HUES6 (cell line): ENCODE measurements around the gene VSIR.

Experiments
- H3K27ac ChIP-seq: 2 replicates; pipeline ENCODE4 v1.7.0; 2013; ENCODE audit warnings: low read depth, mild to moderate bottlenecking, low read length, inconsistent platforms
- H3K27me3 ChIP-seq: 2 replicates; pipeline ENCODE4 v1.6.1; 2013; ENCODE audit warnings: low read length; ENCODE audit not compliant: control insufficient read depth, insufficient read depth
- H3K36me3 ChIP-seq: 2 replicates; pipeline ENCODE4 v1.6.1; 2013; ENCODE audit warnings: low read length; ENCODE audit not compliant: control insufficient read depth, insufficient read depth
- H3K4me1 ChIP-seq: 2 replicates; pipeline ENCODE4 v1.6.1; 2013; ENCODE audit warnings: low read length; ENCODE audit not compliant: control insufficient read depth, insufficient read depth
- H3K4me3 ChIP-seq: 2 replicates; pipeline ENCODE4 v1.5.1; 2013; ENCODE audit warnings: low read depth, low read length
- H3K9ac ChIP-seq: one replicate; pipeline ENCODE4 v1.6.1; 2013; ENCODE audit warnings: mild to moderate bottlenecking, low read length
- H3K9me3 ChIP-seq: 2 replicates; pipeline ENCODE4 v1.6.1; 2013; ENCODE audit warnings: low read depth, low read length; ENCODE audit not compliant: control insufficient read depth, insufficient read depth

VSIR gene

DNA sequence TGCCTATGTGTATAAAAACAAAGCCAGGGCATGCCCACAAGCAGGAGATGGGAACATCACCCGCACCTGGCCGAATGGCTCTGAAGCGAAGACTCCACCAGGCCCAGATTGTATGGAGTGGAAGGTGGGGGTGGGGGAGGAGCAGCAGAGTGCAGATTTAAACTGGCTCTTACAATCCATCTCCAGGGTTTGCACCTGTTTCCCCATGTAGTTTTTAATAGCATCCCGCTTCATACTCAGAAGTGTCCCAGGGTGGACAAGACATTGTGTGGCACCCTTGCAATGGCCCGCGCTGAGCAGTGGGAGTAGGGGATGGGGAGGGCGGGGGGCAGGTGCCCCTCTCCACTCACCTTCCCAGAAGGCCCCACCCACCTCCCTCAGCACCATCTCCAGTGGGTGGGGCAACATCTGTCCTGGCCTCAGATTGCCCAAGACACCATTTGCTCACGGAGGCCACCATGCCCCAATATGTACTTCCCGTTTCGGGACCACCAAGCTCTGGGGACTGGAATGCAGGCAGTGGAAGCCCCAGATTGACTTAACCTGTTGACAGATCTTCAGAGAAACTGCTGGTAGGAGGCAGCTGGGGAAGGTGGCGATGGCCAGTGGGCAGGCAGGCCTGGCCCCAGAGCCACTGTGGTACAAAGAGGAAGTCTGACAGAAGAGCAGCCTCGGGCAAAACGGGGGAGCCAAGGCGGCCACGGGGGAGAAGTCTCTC, 23.0 kb downstream of the VSIR start:
- Histone ChIP-seq H3K36me3 (no peaks in the 10 kb centered on the region), H3K9ac (no peak overlapping the region), H3K9me3 (no peaks in the 10 kb centered on the region), H3K4me3 (no peak overlapping the region), H3K27me3 (no peaks in the 10 kb centered on the region; the same call in 1 of the 2 replicates), H3K4me1 (peaks cover 24% of the 10 kb centered on the region; the same call in 1 of the 2 replicates), H3K27ac (no peak overlapping the region)

DNA sequence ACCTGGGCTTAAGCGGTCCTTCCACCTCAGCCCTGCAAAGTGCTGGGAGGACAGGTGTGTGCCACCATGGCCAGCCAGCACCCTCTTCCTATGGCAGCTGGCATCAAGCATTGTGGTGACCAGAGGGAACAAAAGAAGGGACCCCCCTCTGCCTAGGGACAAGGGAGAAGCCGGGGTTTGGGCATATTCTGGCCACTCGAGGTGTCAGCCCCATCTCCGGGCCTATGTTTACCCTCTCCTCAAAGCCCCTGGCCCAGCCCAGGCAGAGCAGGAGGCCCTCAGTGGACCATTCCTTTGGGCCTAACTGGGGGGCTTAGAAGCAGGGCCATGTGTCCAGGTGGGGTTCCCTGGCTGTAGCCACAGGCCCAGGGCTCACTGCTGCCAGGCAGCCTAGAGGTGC, 23.9 kb downstream of the VSIR start:
- Histone ChIP-seq H3K36me3 (no peaks in the 10 kb centered on the region), H3K27ac (no peak overlapping the region), H3K9me3 (no peaks in the 10 kb centered on the region), H3K4me3 (no peak overlapping the region), H3K9ac (no peak overlapping the region), H3K4me1 (peaks cover 24% of the 10 kb centered on the region; the same call in 1 of the 2 replicates), H3K27me3 (no peaks in the 10 kb centered on the region; the same call in 1 of the 2 replicates)

DNA sequence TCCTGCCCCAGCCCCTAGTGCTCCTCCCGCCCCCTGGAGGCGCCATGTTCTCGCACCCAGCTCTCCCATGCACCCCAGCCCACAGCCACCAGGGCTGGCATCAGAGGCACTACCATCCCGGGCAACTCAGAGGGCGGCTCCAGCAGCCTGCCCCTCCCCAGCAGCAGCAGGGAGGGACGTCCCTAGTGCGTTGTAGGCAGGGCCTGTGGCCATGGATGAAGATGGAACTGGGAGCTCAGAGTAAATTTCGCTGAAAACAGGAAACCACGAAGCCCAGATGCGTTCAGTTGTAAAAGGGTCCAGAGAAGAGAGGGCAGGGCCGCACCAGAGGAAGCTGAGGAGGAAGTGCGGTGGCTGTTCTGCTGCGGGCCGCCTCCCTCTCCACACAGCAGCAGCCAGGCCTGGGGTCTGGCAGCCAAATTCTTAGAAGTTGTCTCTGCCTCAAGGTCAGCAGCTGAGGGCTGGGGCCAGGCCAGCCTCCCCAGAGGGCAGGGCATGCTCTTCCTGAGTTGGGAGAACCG, 24.6 kb downstream of the VSIR start:
- H3K4me1 ChIP-seq: peaks cover 24% of the 10 kb centered on the region; the same call in 1 of the 2 replicates

DNA sequence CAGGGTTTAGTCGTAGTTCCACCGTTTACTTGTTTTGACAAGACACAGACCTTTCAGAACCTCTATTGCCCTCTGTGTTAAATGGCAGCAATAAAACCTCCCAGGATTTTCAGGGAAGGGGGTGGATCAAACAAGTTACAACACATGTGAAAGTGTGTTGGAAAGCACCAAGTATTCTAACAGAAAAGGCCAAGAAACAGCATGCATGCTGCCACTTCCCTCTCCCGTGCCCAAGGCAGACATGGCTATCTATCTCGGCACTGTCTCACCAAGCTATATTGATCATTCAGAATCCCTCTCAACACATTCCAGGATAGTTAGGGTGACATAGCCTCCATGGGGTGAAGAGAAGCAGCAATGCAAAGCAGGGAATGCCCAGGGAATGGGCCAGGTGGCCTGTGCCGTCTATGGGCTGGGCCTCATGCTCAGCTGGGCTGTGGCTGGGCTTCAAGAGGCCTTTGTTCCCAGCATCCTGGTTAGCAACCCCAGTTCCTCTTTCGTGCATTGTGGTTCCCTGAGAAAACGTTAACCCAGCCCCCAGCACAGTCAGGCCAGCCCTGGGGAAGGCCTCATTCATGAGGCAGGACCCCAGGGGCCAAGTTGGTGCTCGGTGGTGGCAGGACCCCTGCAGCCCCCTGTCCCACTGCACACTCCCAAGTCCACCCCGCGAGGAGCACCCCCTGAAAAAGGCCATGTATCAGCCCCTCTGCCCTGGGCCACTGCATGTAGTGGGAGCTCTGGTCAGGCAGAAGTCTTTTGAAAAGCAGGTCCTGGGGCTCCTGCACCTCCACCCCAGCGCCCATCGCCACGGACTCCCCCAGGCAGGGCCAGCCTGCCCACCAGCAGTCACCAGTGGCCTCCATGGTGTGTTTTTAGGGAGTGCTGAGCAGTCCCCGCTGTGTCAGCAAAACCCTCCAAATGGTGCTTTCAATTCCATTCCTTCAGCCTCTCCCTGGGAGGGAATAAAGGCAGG, 25.5 kb downstream of the VSIR start:
- H3K9me3 ChIP-seq: no peaks in the 10 kb centered on the region
- peaks cover 24% of the 10 kb centered on the region; the same call in 1 of the 2 replicates for H3K4me1 ChIP-seq
- no peaks in the 10 kb centered on the region for H3K27me3 ChIP-seq
- H3K36me3 ChIP-seq: no peaks in the 10 kb centered on the region
- H3K9ac ChIP-seq: no peak overlapping the region
- no peak overlapping the region for H3K4me3 ChIP-seq
- H3K27ac ChIP-seq: no peak overlapping the region

More for the DNA sequence above, 24.6 kb downstream of the VSIR start:
- H3K27me3 ChIP-seq: no peaks in the 10 kb centered on the region
- H3K4me3 ChIP-seq: no peak overlapping the region
- H3K36me3 ChIP-seq: no peaks in the 10 kb centered on the region
- no peak overlapping the region for H3K9ac ChIP-seq
- no peak overlapping the region for H3K27ac ChIP-seq
- no peaks in the 10 kb centered on the region for H3K9me3 ChIP-seq

DNA sequence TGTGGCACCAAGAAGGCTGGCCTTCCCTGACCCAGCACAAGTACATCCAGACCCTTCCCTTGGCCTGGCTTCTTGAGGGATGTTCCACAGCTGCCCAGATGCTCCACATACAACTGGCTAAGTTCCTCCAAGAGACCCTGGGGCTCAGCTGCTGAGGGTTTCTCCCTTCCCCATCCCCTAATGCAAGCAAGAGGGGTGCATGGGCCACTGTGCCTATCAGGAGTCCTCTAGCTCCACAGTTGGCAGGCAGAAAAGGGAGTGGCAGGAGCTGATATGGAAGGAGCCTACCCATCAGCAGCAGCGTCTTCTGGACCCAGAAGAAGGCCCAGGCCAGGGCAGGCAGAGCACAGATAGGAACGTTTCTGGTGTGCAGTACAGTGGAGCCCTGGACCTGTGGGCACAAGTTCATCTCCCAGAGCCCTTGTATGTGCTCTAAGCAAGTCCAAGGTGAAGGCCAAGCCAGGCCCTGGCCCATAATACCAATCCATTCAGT, 26.2 kb downstream of the VSIR start:
- Histone ChIP-seq H3K27me3 (no peaks in the 10 kb centered on the region), H3K4me3 (no peak overlapping the region), H3K27ac (no peak overlapping the region), H3K9ac (no peak overlapping the region), H3K9me3 (no peaks in the 10 kb centered on the region), H3K36me3 (no peaks in the 10 kb centered on the region), H3K4me1 (peaks cover 24% of the 10 kb centered on the region; the same call in 1 of the 2 replicates)

DNA sequence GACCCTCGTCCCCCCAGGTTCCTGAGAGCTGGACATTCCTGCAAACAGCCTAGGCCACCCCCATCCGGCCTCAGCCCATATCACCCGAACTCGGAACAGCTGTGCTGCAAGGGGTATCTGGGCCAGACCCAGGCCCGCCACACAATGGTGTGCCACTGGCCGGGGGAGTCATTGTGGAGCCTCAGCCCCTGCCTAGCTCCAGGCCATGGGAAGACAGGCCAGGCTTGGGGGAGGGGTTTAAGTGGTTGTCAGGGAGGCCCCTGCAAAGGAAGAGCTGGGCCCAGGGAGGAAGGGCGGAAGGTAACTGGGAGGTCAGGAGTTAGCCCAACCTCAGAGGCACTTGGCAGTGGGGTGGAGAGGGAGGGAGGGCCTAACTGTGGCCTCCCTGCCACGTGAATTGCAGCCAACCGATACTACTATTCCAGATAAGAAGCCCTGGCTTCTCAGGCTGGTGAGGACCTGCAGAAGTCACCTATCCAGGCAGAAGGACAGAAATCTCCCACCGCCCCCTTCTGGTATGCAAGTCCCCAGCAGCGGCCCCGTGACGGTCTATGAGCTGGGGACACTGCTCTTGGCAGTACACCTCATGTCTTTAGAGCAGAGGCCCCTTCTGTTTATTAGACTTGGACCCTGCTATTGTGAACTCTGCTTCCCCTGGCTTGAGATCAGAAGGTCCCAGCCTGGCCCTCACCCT, 26.8 kb downstream of the VSIR start:
- Histone ChIP-seq H3K36me3 (no peaks in the 10 kb centered on the region), H3K4me3 (no peak overlapping the region), H3K4me1 (peaks cover 24% of the 10 kb centered on the region; the same call in 1 of the 2 replicates), H3K9ac (no peak overlapping the region), H3K27me3 (no peaks in the 10 kb centered on the region), H3K9me3 (no peaks in the 10 kb centered on the region), H3K27ac (no peak overlapping the region)

DNA sequence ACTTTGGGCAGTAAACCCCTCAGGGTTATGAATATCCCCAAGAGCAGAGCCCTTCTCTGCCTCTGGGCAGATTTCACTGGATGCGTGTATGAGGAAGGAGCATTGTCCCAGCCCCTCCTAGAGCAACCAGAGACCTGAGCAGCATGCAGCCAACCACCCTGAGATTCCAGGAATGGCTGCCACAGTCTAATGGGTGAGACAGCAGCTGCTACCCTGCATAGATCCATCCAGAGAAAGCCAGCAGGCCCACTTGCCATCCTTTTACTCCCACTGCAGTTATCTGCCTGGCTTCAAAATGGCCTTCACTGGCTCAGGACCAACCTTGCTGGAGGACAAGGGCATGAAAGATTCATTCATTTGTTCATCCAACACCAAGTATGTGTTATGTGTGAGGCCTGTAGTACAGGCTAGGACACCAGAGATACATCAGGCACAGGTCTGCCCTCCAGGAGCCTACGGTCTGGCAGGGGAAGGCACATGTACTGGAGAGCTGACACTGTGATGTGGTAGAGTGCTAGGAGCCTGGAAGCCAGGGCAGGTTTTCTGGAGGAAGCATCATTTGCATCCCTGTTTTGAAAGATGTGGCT, 27.6 kb downstream of the VSIR start:
- H3K9me3 ChIP-seq: no peaks in the 10 kb centered on the region
- peaks cover 24% of the 10 kb centered on the region; the same call in 1 of the 2 replicates for H3K4me1 ChIP-seq
- no peak overlapping the region for H3K27ac ChIP-seq
- no peak overlapping the region for H3K9ac ChIP-seq
- no peaks in the 10 kb centered on the region for H3K36me3 ChIP-seq
- H3K4me3 ChIP-seq: no peak overlapping the region
- H3K27me3 ChIP-seq: no peaks in the 10 kb centered on the region

DNA sequence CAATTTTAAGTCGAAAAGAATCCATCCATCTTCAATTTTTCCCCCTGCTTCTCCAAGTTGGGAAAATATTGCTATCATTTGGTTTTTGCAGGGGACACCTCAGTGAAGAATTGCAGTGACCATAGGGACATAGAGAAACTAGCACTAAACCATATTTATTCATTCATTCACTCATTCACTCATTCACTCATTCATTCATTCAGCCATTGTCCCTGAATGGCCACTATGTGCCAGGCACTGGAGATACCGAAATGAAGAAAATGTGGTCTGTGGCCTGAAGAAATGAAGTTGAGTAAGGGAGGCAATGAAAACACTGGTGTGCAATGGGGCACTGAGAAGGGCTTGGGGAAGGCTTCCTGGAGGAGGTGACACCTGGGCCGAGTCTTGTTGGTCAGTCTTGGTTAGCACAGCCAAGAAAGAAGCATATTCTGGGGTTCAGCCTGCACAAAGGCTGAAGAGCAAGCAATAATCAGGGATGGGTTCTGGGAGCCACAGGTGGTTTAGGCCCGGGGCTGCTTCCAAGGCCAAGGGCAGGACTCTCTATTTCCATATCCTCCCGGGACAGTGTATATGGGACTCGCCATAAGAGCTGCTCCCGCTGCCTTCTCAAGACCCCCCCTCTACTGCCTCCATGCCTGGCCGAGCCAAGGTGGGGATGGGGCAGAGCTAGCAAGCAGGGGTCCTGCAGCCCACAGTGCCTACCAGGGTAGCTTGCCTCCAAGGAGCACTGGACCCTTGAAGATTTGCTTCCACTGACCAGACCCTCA, 28.2 kb downstream of the VSIR start:
- Histone ChIP-seq H3K9ac (no peak overlapping the region), H3K9me3 (no peaks in the 10 kb centered on the region), H3K27me3 (no peaks in the 10 kb centered on the region), H3K27ac (no peak overlapping the region), H3K36me3 (no peaks in the 10 kb centered on the region), H3K4me3 (no peak overlapping the region), H3K4me1 (peaks cover 24% of the 10 kb centered on the region; the same call in 1 of the 2 replicates)

DNA sequence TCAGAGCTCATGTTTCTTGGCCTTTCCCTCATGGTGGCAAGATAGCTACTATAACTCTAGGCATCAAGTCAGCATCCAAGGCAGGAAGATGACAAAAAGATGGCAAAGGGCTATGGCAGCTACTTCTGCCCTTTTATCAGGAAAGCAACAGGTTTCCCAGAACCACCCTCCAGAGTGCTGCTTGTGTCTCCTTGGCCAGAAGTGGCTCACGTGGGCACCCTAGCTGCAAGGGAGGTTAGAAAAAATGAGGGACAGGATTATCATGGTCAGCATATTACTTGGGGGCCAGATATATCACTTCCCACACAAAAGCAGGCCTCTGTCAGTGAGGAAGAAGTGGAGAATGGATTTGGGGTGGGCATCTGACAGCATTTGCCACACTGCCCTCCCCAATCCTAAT, 29.5 kb downstream of the VSIR start:
- Histone ChIP-seq H3K27me3 (no peaks in the 10 kb centered on the region), H3K9me3 (no peaks in the 10 kb centered on the region), H3K4me1 (peaks cover 22% of the 10 kb centered on the region; the same call in 1 of the 2 replicates), H3K9ac (no peak overlapping the region), H3K36me3 (no peaks in the 10 kb centered on the region), H3K27ac (no peak overlapping the region), H3K4me3 (no peak overlapping the region)
